UCSD-AML1 (cell line): ENCODE results near the gene KRCC1.
"Not testable (repeated sequence)": the region's sequence is repeated elsewhere in the genome, so short reads cannot be mapped to it uniquely, and the experiment has no call there.

Experiments used
- DNase-seq: peaks from one replicate; lab custom pipeline; 2025; ENCODE audit not compliant: unreplicated experiment; lab: John Stamatoyannopoulos, UW

Gene KRCC1

GRCh38 chr2:88077080-88077479 is 21.5 kb upstream of the KRCC1 start:
- no peak for DNase-seq

DNA sequence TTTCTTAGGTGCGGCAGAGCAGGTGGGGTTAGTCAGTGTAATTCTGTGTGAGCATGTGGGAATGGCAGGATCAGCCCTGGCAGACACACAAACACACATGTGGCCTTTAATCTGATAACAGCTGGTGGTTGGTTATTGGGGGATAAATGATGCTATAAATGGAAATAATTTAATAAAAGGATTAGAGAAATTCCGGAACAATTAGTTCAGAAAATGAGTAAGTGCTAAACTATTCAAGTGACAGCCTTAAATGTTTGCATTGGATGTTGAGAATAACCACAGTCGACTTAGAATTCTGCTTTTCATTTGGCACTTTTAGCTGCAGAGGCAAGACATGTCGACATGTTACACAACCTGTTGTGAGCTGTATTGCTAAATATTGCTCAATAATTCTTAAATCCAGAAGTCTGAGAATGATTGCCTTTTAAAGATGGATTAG is 19.3 kb upstream of the KRCC1 start:
- no peak for DNase-seq

DNA sequence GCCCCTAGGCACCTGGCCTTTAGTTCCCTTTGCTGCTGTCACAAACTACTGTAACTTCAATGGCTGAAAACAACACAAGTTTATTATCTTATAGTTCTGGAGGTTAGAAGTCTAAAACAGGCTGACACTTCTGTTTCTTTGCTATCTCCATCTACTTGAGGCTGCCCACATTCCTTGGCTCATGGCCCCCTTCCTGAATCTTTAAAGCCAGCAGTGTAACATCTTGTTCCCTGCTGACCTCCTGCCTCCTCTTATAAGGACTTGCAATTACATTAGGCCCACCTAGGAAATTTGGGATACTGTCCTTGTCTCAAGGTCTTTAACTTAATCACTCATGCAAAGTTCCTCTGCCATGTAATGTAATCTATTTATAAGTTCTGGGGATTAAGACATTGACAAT is 18.6 kb upstream of the KRCC1 start:
- no peak for DNase-seq

GRCh38 chr2:88071365-88071764 is 15.8 kb upstream of the KRCC1 start:
- no peak for DNase-seq

- DNase-seq = no peak
These were observed 14.5 kb upstream of the KRCC1 start for GRCh38 chr2:88070055-88070454.

DNA sequence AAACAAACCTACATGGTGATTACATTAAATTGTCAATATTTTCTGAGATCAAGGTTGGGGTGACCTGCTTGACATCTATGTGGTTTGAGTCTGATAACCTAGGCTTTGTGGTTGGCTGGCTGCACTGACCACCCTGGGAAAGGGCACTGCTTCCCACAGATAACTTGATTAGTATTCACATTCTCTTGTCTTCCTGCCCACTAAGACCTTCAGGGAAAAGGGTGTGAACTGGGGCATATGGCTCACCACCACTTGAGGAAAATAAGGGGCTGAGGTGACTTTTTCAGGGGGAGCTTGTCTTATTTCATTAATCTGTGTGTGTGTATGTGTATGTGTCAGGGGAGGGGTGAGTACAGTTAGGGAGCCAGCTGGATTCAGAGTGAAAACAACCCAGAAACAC is 13.5 kb upstream of the KRCC1 start:
- DNase-seq = no peak

GRCh38 chr2:88068044-88068443 is 12.5 kb upstream of the KRCC1 start:
- DNase-seq = no peak

GRCh38 chr2:88067598-88067997 is 12.0 kb upstream of the KRCC1 start, which contains the start of gene SMYD1:
TSS of gene SMYD1 (plus strand) at chr2:88067825. CDS start at chr2:88067865, 40 bp downstream.
- DNase-seq = no peak

DNA sequence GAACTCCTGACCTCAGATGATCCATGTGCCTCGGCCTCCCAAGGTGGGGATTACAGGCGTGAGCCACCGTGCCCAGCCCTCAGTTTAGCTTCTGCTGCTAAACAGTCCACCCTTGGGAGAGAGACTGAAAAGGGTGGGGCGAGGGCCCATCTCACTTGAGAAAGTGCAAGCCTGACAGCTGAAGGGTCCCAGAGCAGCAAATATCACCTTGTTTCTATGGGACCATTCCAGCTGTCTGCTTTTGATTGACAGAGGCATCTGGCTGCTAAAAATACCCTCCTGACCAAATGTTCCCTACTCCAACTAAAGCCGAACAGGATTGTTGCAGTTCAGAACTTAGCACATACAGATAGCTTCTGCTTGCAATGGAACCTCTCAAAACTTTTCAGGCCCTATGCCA is 11.6 kb upstream of the KRCC1 start:
- DNase-seq = no peak

DNA sequence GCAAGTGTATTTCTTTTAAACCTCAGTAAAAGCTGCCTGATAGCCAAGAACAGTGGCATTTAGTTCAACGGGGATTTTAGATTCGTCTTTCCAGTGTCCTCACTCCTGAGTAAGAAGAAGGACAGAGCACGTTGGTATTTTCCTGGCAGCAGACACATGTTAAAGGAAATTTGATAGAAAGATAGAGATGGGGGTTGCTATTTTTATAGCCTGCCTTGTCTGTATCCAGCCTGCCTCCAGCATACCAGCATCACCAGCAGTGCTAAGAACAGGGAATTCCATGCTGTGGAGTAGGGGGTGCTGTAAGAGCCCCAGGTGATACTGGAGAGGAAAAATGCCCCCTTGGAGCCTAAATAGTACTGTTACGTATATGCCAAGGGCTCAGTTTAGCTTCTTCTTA is 11.0 kb upstream of the KRCC1 start:
- DNase-seq = no peak

- DNase-seq = no peak
These were observed 5.7 kb upstream of the KRCC1 start for GRCh38 chr2:88061295-88061694.

GRCh38 chr2:88060907-88061275 is 5.3 kb upstream of the KRCC1 start:
- DNase-seq = no peak

DNA sequence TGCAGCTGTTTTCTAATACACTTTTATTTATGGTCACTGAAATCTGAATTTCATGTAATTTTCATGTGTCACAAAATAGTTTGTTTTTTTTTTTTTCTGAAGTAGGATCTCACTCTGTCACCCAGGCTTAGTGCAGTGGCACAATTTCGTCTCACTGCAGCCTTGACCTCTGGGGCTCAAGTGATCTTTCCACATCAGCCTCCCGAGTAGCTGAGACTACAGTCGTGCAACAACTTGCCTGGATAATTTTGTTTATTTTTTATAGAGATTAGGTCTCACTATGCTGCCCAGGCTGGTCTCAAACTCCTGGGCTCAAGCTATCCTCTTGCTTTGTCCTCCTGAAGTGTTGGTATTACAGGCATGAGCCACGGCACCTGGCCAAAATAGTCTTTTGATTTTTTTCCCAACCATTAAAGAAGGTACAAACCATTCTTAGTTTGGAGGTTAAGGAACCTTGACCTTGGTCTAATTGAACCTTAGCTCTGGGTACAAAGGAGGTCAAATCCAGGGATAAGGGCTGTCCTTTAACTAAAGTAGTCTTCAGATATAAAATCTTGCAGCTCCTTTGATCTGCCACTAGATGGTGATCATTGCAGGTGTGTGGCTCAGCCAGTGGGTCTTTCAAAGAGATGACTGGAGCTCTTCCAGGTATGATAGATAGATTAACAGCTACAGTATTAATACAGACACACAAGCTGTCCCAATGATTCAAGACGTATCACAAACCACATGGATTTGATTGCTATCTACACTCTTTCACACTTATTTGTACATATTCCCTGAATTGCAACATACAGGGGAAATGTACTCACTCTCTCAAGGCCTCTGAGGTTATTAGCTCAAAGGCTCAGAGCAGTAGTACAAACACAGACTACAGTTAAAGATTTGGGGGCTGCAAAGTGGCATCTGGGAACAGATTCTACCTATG is 4.7 kb upstream of the KRCC1 start:
- no peak for DNase-seq

DNA sequence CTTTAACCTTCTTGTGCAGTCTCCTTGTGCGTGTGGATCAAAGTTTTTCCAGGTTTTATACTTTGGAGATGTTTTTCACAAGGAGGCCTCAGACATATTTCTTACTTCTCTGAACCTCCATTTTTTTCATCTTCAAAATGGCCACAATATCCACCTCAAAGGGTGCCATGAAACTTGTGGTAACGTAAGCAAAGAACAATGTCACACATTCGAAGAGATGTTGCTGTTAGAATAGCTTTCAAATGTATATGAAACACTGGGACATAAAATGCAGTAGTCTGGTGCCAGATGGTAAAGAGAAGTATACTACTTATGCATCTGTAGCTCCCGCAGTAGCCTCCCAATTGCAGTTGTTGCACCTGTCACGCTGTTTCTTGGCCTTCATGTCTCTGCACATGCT is 2.6 kb upstream of the KRCC1 start:
- no peak for DNase-seq

DNA sequence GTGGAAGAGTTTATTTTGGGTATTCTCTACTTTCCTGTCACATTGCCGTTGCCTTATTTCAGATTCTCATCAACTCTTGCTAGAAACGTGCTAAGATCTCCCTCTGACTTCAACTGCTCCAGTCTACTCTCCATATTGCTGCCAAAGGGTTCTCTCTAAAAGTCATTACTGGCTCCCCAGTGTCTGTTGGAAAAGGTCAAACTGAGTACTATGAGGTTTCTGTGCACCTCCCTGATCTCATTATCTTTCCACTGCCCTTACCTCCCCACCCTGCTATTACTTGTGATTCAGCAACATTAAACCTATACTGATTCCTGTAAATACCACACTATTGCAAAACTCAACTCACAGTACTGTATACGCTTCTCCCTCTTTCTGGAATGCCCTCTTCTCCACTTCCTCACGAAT is 1.9 kb upstream of the KRCC1 start:
- no peak for DNase-seq

DNA sequence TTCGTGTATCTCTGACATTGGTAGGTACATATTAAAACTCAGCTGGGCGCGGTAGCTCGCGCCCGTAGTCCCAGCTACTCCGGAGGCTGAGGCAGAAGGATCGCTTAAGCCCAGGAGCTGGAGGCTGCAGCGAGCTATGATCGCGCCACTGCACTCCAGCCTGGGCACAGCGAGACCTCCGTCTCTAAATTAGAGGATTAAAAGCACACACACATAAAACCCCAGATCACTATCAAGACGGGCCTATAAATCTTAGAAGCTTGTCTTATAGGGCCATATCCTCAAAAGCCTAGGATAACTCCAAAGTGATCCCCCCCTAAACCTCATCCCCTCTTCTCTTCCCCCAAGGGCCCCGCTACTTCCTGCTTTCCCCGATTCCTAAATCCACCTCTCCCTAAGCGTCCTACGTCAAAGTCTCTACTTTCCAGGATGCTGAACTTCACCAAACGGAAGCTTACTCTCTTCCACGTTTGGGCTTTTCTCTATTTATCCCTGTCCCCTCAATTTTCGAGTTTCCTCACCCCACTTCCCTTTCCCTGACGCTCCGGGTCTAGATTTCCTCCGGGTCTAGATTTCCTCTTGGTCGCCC is 707 bp downstream of the KRCC1 start:
- DNase-seq = no peak

- no peak for DNase-seq
These were observed 1.4 kb downstream of the KRCC1 start for GRCh38 chr2:88053934-88054781.

DNA sequence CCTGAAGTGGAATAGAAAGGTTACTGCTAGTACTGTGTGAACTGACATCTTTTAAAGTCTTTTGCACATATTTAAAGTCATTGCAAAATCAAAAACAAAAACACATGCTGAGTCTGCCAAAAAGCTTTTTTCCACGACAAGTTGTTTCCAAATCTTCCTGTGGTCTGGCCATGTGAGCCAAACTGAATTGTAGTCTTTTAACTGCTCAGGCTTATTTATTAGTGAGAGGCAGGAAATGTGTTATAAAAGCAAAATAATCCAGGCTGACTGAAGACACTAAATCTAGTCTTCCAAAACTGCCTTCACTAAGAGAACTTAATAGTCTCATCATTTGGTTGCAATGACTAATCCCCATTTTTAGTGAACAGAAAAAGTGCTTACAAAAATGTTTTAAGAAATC is 2.3 kb downstream of the KRCC1 start:
- DNase-seq = no peak

DNA sequence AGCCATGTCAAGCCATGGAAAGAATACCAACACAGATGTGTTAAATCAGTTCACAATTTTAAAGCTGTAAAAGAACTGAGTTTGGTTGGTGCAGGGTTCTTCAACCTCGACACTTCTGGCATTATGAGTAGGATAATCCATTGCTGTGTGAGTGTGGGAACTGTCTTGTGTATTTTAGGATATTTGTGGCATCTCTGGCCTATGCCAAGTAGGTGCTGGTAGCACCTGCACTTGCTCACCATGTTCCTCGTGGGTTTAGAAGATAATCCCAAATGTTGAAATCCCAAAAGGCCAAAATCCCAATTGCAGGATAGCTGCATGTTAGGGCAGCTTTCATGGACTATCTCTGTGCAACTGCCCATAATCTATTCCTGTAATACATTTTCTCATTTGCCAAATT is 3.8 kb downstream of the KRCC1 start:
- DNase-seq = no peak

DNA sequence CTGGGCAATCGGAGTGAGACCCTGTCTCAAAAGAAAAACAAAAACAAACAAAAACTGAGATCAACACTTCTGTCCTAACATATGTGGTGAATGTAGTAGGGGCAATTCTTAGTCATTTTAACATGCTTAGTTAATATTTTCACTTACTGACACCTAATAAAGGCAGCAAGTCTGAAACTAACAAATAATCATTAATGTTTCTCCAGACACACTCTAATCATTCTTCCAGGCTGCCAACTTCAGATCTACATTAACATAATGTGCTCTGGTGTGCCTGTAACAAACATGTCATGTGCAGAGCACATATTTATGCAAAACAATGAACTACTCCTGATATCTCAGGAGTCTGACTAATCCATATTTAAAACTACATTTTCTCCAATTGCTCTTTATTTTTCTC is 6.0 kb downstream of the KRCC1 start:
- DNase-seq = no peak

GRCh38 chr2:88048541-88048940 is 7.0 kb downstream of the KRCC1 start:
- DNase-seq = no peak

DNA sequence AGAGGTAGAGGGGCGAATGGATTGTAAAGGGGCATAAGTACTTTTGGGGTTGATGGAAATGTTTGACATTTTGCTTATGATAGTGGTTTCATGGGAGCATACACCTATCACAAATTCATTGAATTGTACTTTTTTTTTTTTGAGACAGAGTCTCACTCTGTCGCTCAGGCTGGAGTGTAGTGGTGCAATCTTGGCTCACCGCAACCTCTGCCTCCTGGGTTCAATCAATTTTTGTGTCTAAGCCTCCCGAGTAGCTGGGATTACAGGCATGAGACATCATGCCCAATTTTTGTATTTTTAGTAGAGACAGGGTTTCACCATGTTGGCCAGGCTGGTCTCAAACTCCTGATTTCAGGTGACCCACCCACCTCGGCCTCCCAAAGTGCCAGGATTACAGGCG is 10.0 kb downstream of the KRCC1 start:
- DNase-seq = not testable (repeated sequence)
